NT2/D1 (cell line): ENCODE results near the gene STK31.

Experiments used
- SUZ12 ChIP-seq: IDR thresholded peaks from 2 replicates; pipeline ENCODE4 v1.6.1; 2011; ENCODE audit not compliant: insufficient read length, insufficient read depth; ENCODE audit errors: extremely low read depth
- YY1 ChIP-seq: IDR thresholded peaks from 2 replicates; pipeline ENCODE4 v1.6.1; 2011; ENCODE audit not compliant: insufficient read length, insufficient read depth
- ZNF274 ChIP-seq: IDR thresholded peaks from 2 replicates; pipeline ENCODE4 v1.6.1; 2011; ENCODE audit warnings: mild to moderate bottlenecking, low read depth, low read length

- TF ChIP-seq ZNF274 (no peak), YY1 (no peak), SUZ12 (no peak)
These were observed 155.0 kb downstream of the STK31 start for GRCh38 chr7:23864973-23865372.
